ENCODE results near the gene NET1. TPM values are rescaled to one million over a fixed set of nuclear protein-coding genes. Genes with fewer than 3 reads are reported as not detected.

Gene NET1
- total RNA-seq, 1 experiment from 2014 or later = 84.6 TPM

DNA sequence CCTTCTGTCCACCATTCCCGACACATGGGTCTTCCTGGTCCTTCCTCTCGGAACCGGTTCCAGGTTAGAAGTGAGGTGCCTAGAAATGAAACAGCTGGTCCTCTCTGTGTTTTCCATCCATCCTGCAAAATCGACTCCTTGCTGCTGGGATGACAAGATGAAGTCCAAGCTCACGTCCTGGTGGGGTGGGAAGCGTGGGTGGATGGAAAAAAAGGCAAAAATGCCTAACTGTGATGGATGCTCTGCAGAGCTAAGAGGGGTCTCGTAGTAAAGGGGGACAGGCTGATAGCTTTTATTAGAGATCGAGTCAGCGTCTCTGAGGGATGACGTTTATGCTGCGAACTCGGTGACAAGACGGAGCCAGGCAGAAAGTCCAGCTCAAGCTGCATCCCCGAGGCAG is 72.9 kb downstream of the NET1 start:
- DNase-seq (ENCODE audit: low read depth) = no peak

DNA sequence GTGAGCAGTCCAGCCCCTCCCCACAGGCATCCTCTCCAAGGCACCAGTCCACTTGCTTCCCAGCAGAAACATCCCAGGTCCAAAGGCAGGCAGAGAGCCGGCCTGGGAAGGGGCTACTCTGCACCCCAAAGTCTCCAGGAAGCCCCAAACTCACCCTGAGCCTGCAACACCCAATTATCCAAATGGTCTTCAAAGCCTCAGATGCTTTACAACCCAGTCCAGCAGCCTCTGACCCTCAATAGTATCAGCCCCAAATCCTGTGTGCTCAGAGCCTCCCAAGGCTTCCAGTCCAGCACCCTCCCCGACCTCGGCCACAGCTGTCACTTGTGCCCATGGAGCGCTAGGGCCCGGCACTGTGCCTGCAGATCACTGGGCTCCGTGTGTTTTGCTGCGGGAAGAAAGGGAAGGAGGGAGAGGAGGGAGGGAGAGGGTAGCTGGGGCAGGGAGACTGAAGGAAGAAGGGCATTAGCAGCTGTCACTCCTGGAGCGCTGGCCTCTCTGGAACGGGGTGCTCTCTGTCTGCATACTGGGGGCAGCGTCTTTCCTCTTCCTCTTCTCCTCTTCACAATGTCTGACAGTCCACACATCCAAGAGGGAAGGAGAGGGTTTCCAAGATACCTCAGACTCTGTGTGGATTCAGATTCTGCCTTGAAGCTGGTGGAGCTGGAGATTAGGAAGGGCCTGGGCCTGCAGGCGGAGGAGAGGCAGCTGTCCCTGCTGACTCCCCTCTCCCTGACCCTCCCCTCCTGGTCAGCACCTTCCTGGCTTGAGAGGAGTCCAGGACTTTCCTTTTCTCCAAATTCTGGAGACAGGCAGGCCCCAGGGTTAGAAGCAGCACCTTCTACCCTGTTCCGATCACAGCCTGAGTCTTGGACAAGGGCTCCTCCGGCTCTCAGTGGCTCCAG is 73.8 kb downstream of the NET1 start:
- no peak for DNase-seq (ENCODE audit: low read depth)

DNA sequence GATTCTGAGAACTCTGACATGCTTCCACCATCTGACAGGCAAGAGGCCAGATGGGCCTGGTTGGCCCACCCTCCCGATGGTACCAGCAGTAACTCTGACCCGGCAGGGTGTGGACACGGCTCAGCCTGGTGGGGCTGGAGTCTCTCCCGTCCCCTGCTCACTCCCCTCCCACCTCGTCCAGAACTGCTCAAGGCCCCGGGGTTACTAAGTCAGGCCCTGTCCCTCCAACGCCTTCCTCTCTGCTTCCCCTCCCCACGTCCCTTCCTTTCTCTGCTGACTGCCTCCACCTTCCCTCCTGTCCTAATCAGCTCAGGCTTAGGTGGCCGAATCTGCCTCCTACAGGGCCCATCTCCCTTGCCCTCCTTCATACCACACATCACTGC is 74.5 kb downstream of the NET1 start:
- no peak for DNase-seq (ENCODE audit: low read depth)

DNA sequence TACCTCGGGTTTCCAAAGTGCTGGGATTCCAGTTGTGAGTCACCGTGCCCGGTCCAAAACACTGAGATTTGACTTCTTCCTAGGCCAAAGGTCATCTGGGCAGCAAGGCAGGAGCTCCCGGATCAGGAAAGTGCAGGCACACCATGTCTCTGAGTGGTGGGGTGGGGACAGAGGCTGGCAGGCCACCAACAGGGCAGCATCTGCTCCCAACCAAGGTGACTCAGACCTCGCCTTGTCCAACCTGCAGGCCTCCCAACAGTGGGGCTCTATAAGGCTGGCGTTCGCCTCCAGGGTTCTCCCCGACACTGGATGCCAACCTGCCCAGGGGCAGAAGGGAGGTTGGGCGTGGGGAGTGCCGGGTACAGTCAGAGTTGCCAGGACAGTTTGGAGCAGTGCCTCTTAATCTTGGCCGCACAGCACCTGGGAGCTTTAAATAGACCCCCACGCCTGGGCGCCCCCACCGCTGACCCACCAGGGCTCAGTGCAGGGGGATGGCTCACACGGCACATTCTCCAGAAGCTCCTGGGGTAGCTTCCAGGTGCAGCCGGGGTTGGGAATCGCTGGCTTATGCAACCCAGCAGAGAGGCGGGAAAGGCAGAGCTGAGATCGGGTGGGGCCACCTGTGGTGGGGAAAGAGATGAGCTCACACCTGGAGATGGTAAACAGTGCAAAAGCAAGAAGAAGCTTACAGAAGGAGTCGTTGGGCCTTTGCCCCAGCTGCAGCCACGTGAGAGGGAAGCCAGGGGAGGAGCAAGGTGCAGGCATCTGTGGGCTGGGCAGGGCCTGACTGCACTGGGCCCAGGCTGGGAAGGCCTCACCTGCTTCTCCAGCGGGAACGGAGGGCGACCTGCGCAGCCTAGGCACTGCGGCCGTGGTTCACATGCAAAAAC is 76.2 kb downstream of the NET1 start:
- DNase-seq (ENCODE audit: low read depth) = no peak

DNA sequence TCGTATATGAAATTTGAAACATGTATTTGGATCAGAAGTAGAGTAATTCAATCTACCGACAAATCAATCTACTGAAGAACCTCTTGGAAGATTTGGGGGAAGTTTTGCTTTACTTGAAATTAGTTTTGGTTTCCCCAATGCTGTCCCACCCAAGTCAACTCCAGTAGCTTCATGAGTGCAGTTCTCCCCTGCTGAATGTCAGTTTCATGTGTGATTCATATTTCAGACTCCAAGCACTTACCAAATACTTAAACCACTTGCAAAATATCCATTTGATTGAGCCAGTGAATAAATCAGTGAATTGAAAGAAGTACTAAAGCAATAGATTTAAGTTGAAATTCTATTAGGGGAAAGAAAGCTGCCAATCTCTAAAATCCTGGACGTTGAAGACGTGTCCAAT is 77.7 kb downstream of the NET1 start:
- no peak for DNase-seq (ENCODE audit: low read depth)

DNA sequence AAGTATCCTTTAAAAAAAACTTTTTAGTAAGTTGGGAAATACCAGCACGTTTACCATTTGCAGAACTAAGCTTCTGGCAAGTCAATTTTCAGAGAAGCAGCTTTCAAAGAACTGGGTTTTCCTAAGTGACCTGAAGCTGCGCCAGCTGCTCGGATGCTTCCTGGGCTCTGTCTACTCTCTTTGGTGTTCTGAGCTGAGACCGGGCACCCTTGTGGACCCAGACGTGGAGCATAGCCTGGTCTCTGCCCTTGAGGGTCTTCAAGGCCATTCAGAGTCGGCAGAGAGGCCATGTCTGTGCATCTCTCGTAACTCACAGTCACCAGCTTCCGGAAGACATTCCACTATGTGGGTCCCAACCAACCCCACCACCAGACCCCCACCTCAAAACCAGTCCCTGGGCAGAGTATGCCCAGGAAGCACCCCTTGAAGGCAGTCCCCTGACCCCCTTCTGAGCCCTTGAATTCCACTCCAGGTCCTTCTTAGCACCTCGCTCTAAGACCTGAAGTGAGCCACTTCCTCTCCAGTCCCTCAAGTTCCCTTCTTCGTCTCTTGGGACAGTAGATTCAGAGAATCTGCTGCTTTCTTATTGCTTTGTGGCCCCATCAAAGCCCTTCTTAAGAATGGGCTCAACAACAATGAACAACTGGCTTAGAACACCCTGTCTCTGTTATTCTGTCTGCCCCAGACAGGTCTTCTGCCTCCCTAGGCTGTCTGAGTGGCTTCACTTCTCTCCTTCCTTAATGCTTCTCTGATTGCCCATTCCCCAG is 78.5 kb downstream of the NET1 start:
- no peak for DNase-seq (ENCODE audit: low read depth)

DNA sequence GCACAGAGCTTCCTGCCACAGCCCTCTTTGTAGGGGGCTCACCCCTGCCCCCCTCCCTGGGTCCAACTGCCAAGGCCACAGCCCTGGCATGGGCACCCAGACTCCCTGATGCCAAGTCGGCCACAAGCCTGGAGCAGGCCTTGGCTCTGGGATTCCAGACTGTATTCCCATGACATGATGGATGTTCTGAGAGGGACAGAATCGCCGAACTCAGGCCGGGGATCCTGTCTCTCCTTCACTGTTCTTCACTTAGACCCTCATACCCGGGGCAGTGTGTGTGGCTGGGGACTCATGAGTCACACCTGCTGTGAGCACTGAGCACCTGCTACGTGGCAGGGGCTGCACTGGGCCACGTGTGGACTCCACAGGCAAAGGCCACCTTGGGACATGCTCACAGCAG is 79.1 kb downstream of the NET1 start:
- no peak for DNase-seq (ENCODE audit: low read depth)

DNA sequence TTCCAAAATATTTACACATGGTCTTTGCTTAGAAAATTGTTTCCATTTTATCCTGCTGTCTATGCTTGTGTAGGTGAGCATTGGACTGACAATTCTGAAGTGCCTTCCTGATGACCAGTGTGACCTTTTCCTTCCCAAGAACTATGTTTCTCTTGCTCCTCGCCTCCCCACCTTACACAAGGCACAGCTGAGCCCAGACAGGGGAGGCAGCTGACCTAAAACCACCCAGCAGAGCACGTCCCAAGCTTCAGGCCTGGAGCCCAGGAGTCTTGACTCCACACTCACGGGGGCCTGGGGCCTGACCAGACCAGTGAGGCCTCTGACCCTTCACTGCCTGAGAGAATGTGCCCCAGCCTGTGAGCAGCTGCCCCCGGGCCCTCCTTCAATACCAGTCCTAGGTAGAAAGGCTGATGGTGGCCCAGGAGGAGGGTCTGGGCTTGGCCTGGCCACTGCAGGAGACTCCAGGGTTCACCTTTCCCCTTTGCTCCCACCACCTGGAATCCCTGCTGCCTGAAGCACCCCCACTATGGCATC is 80.0 kb downstream of the NET1 start:
- DNase-seq (ENCODE audit: low read depth) = no peak

DNA sequence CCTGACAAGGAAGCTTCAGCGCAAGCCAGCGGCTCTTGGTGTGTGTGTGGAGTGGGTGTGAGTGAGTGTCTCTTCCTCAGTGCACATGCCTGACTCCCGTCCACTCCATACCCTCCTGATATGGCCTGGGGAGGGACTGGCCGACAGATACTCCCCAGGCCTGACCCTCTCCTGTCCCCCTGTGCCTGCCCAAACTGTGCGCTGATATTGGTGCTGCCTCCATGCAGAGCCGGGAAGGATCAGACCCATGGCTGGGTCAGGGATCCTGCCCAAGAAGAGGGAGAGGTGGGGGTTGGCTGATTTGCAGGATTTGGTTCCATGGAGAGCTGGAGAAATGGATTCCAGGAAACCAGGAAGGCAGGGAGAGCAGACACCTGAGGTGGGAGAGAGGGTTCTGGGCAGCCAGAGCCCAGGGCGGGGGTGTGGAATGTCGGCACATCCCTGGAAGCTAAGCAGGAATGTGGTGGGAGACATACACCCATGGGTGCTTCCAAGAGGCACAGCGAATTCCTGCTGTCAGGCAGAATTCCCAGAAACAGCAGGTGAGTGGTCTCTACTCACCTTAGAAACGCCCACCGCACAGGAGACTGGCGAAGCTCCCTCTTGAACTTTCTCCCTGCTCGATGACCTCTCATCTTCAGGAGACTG is 80.7 kb downstream of the NET1 start:
- DNase-seq (ENCODE audit: low read depth) = no peak

DNA sequence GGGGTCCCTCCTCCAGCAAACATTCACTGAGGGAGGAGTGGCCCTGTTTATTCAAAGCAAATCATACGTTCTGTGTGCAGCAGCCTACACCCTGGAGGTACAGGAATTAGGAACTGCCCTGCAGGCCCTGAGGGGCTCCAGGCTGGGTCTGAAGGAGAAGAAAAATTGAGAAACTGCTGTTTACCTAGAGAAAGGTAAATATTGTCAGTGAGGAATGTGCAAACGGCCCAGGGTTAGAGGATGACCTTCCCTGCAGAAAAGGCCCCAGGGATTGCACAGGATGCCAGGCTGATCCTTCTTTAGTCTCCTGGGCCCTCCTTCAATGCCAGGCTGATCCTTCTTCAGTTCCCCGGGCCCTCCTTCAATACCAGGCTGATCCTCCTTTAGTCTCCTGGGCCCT is 81.3 kb downstream of the NET1 start:
- DNase-seq (ENCODE audit: low read depth) = no peak

DNA sequence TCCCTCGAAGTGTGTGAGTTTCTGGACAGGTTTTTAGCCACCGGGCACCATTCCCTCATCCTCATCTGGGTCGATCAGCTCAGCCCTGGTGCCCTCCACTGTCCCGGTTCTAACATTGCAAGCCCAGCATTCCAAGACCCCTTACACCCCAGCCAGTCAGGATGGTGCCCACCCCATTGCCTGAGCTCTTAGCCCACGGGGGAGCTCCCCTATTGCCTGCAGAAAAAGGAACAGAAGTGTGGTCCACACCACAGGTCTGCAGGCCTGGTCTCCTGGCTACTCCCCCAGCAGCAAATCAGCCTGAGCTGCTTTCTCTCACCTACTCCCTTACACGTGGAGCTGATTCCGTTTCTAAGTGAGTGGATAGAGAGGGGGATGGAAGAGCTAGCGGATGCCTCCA is 82.3 kb downstream of the NET1 start:
- no peak for DNase-seq (ENCODE audit: low read depth)

DNA sequence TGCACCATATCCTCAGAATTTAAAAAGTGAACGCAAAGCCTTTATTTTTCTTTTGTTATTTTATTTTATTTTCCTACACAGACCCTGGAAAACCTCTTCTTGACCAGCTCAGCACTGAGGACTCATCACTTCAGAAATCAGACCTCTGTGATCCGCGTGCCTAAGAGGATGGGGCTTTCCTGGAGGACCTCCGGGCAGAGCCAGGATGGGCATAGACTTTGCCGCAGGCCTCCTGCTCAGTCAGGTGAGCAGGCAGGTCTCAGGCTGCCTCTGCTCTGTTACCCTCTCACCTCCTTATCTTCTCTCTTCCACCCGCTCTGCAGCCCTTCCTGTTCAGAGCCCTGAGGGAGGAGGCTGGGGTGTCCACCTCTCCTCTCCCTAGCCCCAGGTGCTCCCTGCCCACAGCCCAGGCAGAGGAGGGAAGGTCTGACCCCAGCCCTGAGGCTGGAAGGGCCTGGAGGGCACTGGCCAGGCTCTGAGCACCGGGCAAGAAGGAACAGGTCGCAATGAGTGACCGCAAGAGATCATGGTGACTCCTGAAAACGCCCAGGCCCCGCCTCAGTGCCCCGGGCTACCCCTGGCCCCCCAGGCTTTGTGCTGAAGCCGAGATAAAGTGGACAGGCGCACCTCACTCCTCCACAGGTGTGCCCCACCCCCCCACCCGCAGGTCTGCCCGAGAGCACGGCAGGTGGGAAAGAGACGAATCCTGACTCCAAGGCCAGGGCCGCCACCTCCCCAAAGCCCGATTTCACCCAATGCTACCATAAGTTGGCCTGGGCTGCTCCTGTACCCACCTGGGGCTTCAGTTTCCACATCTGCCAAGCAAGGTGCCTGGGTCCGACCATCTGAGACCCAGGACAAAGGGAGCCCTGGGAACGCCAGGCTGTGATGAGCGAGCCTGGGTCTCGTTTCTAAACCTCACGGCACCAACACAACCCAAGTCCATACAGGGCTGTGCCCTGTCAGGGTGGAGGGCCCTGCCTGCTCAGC is 84.2 kb downstream of the NET1 start:
- no peak for DNase-seq (ENCODE audit: low read depth)

DNA sequence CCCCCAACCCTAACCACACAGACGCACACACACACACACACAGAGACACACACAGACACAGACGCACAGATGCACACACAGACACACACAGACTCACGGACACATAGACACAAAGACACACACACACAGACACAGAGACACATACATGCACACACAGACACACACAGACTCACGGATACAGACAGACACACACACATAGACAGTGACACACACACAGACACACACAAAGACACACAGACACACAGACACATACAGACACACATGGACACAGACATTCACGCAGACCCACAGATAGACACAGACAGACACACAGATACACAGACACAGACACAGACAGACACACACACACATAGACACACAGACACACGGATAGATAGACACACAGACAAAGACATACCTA is 84.9 kb downstream of the NET1 start:
- no peak for DNase-seq (ENCODE audit: low read depth)

DNA sequence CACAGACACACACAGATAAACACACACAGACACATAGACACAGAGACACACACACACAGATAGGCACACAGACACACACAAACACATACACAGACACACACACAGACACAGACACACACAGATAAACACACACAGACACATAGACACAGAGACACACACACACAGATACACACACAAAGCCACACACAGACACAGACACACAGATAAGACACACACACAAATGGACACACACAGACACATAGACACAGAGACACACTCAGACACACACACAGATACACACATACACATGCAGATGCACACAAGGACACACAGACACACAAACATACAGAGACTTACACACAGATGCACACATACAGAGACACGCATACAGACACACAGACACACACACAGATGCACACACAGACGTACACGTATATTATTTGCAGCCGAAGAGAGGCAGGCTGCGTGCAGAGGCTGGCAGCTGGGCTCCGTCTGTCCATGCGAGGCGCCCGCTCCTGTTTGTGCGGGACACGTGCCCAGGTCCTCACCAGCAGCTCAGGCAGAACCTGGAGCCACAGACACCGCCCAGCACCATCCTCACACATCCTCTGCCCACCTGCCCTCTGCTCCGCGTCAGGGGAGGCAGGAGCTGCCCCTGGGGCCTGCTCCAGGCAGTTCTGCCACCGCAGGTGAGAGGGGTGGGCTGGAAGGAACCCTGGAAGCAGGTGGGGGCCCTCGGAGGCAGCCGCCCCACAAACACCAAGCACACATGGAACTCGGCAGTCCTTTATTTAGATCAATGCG is 85.8 kb downstream of the NET1 start:
- no peak for DNase-seq (ENCODE audit: low read depth)

DNA sequence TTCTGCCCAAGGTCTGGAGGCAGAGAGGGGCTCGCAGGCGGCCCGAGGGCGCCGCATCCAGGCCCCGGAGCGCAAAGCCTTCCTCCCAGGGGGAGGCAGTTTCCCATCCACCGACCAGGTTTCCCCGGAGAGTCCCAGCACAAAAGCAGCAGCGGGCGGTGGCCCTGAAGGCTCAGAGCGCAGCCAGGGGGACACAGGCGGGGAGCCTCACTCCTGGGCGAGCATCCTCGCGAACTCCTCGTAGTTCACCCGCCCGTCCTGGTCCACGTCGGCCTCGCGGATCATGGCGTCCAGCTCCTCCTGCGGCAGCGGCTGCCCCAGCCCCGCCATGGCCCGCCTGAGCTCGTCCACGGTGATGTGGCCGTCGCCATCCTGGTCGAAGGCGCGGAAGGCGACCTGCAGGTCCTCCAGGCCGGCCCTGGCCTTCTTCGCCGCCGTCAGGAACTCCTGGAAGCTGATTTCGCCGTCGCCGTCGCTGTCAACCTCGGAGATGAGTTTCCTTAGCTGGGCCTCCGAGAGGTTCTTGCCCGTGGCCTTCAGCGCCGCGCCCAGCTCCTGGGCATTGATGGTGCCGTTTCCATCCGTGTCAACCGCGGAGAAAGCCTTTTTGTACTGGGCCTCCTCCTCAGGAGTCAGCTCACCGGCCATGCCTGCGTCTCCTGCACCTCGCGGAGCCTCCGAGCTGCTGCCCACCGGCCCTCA is 86.6 kb downstream of the NET1 start:
- no peak for DNase-seq (ENCODE audit: low read depth)

DNA sequence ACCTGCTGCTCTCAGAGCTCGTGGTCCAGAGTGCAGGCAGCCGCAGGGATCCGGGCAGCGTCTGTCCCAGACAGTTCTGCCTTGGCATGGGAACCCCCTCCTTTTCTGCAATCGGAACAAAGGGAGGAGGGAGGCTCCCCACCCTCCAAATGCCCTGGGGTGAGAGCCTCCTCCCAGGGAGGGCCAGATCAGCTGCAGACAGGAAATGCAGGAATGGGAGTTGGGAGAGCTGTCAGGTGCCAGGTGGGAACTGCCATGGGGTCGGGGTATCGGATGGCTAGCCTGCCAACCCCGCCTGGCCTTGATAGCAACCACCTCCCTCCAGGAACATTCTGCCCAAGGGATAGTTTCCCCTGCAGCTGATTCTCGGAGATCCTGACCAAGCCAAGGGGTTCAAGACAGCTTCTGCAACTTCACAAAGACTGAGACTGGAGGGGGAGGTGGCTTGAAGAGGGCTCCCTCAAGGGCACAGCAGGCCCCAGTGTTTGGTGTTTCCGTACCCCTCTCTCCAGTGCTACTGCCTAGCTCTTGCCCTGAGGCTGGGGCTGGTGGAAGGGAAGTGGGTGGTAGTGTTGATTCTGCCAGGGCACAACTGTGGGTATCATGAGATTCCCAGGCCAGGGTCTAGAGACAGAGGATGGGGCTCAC is 87.3 kb downstream of the NET1 start, which contains the start of gene CALML5:
TSS of gene CALML5 (minus strand) at position 78 of the 648 bp plus-strand sequence. CDS start 132 bp downstream, outside the sequence.
- DNase-seq (ENCODE audit: low read depth) = no peak

DNA sequence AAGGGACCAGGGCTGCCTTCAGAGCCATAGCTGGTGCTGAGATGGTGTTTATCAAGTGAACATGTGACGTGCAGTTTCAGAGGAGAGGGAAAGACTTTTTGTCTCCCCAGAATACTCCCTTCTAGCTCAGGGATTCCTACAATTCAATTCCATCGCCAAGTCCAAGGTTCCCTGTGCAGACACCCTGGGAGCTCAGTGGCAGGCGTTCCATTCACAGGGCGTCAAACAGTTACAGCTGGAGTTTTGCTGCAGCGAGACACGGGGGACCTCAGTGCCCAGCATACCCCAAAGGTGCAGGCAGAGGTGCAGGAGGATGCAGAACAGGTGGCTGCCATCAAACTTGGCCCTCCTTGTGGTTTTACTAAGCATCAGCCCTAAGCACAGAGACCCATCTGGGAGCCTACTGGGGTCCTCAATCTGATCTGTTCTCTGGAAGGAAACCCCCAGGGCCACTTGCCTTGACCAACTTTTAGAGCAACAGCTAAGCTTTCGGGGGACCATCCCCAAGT is 87.9 kb downstream of the NET1 start:
- DNase-seq (ENCODE audit: low read depth) = no peak

DNA sequence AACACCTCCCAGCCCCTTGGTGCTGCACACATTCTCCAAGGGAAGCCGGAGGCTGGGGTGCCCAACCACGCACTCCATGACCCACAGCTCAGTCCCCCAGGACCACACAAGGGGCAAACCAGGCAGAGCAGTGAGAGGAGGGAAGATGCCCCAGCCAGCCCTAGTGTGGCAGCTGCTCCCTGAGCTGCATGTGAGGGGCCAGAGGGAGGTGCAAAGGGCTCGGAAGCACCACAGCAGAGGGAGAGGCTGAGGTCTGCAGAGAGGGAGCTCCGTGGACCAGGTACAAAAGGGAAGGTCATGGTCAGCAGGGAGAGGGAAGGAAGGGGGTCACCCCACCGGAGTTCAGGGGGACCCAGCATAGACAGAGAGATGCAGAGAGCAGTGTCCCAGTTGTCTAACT is 88.6 kb downstream of the NET1 start:
- DNase-seq (ENCODE audit: low read depth) = no peak

Measured in Daoy (cell line).